Muscle layer of duodenum (tissue), 2 donors: Measurements from ENCODE around the gene TM9SF3.

Source experiments
- H3K27ac ChIP-seq: one replicate; pipeline ENCODE4 v1.7.0; 2013; ENCODE audit warnings: mild to moderate bottlenecking, low read length
- H3K27me3 ChIP-seq: one replicate; pipeline ENCODE4 v1.7.0; 2013; ENCODE audit warnings: low read depth, mild to moderate bottlenecking, control low read depth, low read length
- H3K36me3 ChIP-seq, 2 donors: one replicate each; pipeline ENCODE4 v1.7.0; 2013; ENCODE audit warnings: low read length in 2 of 2, control low read depth in 1 of 2, mild to moderate bottlenecking in 1 of 2; ENCODE audit not compliant: insufficient read depth in 2 of 2, control insufficient read depth in 1 of 2
- H3K4me1 ChIP-seq, 2 donors: one replicate each; pipeline ENCODE4 v1.7.0; 2013; ENCODE audit warnings: low read length in 2 of 2, mild to moderate bottlenecking in 2 of 2, control low read depth in 1 of 2, moderate library complexity in 1 of 2; ENCODE audit not compliant: insufficient read depth in 2 of 2, control insufficient read depth in 1 of 2
- H3K4me3 ChIP-seq, 2 donors: one replicate each; pipeline ENCODE4 v1.7.0; 2013; ENCODE audit warnings: low read length in 2 of 2, low read depth in 1 of 2, mild to moderate bottlenecking in 1 of 2
- H3K9me3 ChIP-seq, 2 donors: one replicate each; pipeline ENCODE4 v1.7.0; 2013; ENCODE audit warnings: low read length in 2 of 2, control low read depth in 1 of 2, mild to moderate bottlenecking in 1 of 2; ENCODE audit not compliant: control insufficient read depth in 1 of 2
- donor health status: healthy.

TM9SF3 gene

DNA sequence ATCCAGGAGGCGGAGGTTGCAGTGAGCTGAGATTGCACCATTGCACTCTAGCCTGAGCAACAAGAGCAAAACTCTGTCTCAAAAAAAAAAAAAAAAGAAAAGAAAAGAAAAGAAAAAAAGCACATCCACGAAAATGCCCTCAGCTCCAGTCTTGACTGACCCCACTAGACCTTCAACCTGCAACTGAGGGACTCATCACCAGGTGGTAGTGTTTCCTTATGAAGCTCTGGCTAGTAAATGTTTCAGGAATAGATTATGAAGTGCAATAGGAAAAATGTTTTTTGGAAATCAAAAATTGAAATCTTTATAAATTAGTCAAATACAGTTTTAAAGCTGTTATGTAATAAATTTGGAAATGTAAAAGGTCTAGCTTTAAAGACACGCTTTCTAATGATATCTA, 95.5 kb downstream of the TM9SF3 start:
- no peak overlapping the region for H3K27ac ChIP-seq
- no peak overlapping the region for H3K4me3 ChIP-seq
- no peaks in the 10 kb centered on the region for H3K27me3 ChIP-seq
- H3K4me1 ChIP-seq = no peaks in the 10 kb centered on the region
- no peaks in the 10 kb centered on the region for H3K9me3 ChIP-seq
- no peaks in the 10 kb centered on the region for H3K36me3 ChIP-seq

DNA sequence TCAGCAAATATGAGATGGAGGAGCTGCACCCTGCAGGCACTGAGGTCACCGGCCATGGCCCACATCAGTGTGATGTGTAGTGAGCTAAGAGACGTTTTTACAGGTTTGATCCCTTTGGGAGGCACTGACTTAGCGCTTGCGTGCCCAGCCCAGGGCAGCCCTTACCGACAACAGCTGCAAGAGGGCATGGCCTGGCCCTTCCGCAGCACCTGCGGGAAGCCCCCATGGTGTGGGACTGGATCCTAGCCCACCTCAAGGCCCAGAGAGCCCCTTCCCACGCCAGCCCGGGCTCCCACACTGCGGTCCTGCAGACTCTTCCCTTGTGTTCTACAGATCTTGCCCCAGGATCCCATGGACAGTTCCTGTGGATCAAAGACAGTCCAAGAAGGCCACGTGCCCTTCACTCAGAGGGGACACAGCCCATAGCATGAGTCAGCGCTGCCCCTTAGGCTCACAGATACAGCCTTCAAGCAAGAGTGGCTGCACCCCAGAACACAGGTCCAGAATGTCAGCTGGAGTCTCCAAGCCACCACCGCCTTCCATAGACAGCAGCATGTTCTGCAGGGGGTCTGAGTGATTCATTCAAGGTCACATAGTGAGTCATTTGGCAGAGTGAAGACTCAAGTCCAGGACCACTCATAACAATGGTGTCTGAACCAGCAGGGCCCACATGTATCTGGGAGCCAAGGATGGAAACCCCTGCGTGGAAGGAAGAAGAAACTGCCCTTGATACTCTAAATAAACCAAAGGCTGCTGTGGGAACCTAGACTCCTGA, 98.5 kb downstream of the TM9SF3 start:
- Histone ChIP-seq H3K36me3 (no peaks in the 10 kb centered on the region), H3K4me1 (no peaks in the 10 kb centered on the region), H3K27ac (no peak overlapping the region)

DNA sequence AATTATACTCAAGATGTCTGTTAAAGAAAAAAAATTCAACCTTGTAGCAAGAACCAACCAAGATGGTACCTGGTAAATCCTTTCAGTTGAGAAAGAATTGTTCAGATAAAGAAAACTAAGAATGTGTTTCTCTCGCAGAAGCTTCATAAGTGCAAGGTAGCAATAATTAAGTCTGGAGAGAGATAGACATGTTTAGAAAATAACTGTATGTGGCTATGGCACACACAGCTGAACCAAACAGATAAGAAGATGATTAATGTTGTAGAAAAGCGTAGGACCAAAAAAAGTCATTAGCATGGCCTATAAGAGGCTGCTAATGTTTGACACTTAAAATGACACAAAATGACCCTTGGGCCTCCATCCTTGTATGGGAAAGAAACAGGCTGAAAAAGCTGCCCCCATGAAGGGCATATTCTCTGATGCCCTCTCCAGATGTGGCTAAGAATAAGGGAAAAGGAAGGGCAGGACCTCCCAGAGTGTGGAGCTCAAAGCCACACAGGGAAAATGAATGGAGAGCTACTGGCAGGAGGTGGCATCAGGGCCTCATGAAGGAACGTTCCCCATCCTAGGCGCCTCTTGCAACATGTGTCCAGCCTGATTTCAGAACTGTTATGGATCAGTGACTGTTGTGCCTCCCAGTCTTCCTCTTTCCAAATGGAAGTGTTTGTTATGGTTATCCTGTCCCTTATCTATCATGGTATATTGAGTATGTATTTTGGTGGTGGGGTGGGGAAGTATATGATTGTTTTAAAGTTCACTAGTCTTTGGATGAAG, 103.8 kb downstream of the TM9SF3 start:
- H3K36me3 ChIP-seq = no peaks in the 10 kb centered on the region
- no peaks in the 10 kb centered on the region for H3K27me3 ChIP-seq
- no peaks in the 10 kb centered on the region for H3K9me3 ChIP-seq
- H3K27ac ChIP-seq = no peak overlapping the region
- H3K4me1 ChIP-seq = no peaks in the 10 kb centered on the region
- H3K4me3 ChIP-seq = no peak overlapping the region

More for the DNA sequence above, 98.5 kb downstream of the TM9SF3 start:
- Histone ChIP-seq H3K4me3 (no peak overlapping the region), H3K9me3 (no peaks in the 10 kb centered on the region), H3K27me3 (no peaks in the 10 kb centered on the region)

DNA sequence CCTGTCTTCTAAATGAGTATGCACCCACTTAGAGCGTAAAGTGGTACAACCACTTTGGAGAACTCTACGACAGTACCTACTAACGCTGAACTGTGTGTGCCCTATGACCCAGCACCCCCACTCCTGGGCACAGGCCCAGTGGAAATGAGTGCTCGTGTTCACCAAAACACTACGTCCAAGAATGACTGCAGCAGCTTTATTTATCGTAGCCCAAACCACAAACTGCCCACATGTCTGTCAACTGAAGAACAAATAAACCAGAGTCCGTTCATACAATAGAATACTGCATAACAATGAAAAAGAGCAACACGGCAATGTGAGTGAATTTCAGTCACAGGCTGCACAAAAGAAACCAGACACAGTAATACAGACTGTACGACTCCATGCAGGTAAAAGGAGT, 108.5 kb downstream of the TM9SF3 start:
- H3K36me3 ChIP-seq = no peaks in the 10 kb centered on the region
- no peaks in the 10 kb centered on the region for H3K27me3 ChIP-seq
- no peak overlapping the region for H3K4me3 ChIP-seq
- H3K4me1 ChIP-seq = no peaks in the 10 kb centered on the region
- no peak overlapping the region for H3K27ac ChIP-seq
- H3K9me3 ChIP-seq = no peaks in the 10 kb centered on the region

DNA sequence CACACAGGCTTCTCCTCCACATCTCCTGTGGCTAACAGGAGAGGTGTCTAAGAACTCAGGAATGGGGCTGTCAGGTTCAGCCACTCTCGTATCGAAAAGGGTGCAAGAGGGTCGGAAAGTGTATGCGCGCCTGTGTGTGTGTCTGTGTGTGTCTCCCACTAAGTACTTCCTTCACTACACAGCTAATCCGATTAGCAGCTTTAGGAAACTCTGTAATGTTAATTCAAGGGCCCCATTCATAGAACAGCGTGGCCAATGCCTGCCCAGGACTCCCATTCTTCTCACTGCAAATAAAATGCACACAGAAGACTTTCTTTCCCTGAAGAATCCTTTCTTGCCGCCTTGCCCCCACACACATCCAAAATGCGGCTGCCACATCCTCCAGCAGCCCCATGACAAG, 112.9 kb downstream of the TM9SF3 start:
- Histone ChIP-seq H3K27ac (no peak overlapping the region), H3K4me3 (no peak overlapping the region), H3K4me1 (no peaks in the 10 kb centered on the region), H3K36me3 (no peaks in the 10 kb centered on the region), H3K9me3 (no peaks in the 10 kb centered on the region), H3K27me3 (peaks cover 6% of the 10 kb centered on the region)

DNA sequence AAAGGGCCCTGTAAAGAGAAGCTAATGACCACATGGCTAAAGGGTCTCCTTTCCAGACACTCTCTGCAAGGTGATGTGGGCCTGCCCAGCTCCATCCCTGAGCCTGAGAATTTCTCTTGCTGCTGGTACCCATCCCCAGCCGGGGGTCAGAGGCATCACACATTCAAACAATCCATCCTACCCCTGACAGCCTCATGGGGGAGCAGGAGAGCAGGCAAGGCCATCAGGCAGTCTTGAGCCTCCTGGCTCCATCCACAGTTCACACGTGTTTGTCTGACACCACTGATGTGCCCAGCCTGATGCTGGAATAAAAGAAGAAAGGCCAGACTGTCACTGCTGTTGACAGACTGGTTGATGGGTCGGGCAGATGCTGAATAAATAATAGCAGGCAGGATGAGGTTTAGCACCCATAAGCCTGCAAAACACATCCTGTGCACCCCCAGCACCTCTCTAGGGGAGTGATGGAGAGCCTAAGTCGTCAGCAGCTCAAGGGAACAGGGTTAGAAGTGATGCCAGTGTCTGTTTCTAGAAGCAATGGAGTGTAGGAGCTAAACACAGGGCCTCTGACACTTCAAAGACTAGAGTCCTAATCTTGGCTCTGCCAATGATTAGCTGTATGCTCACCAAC, 116.6 kb downstream of the TM9SF3 start:
- H3K9me3 ChIP-seq = no peaks in the 10 kb centered on the region
- H3K27ac ChIP-seq = no peak overlapping the region
- no peaks in the 10 kb centered on the region for H3K36me3 ChIP-seq
- no peak overlapping the region for H3K4me3 ChIP-seq
- no peaks in the 10 kb centered on the region for H3K4me1 ChIP-seq
- peaks cover 6% of the 10 kb centered on the region for H3K27me3 ChIP-seq

DNA sequence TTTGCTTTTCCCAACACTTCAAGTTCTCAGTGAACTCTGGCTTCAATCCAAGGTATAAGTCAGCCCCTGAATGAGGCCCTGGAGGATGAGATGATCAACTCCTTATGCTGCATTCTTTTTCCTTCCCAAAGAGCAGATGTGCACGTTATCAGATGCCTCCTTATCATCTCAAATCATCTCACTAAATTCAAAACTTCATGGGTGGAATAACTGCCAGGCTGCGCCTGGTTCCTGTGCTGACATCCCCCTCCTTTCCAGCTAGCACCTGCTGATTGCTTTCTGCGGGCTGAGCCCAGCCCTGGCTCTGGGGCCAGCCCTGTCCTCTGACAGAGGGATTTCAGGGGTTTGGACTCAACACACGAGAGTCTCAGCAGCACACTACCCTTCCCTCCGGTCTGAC, 118.0 kb downstream of the TM9SF3 start:
- Histone ChIP-seq H3K4me1 (no peaks in the 10 kb centered on the region), H3K27ac (no peak overlapping the region), H3K27me3 (peaks cover 6% of the 10 kb centered on the region), H3K9me3 (no peaks in the 10 kb centered on the region), H3K4me3 (no peak overlapping the region), H3K36me3 (no peaks in the 10 kb centered on the region)
